COLO668 (cell line): ENCODE measurements around the gene ENDOU.

Experiments
- DNase-seq: peaks from one replicate; lab custom pipeline; 2025; ENCODE audit not compliant: unreplicated experiment; lab: John Stamatoyannopoulos, UW

The ENDOU gene

DNA sequence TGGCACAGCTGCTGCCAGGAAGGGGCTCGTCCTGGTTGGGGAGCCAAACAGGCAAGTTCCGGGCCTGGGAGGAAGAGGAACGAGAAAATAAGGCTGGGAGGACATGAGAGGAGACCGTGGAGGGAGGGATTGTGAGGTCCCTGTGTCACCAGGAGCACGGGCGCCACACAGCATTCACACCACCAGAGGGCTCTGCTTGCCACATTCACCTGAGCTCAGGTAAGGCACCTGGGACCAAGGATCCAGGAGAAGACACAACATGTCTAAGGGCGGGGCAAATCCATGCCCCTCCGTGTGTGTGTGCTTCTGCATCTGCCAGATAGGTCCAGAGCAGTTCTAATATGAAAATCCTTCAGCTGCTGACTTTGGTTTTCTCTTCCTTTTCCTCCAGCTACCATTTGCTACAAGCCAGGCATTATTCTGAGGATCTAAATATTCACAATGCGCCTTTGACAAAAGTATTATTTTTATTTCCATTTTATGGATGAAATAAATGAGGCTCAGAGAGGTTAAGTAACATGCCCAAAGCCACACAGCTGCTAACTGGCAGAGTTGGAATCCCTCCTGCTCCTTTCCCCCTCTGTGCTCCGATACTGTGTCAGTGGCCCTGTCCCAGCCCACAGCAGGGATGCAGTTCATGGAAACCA, 18.8 kb upstream of the ENDOU start:
- peak; percentile 62 for DNase-seq

DNA sequence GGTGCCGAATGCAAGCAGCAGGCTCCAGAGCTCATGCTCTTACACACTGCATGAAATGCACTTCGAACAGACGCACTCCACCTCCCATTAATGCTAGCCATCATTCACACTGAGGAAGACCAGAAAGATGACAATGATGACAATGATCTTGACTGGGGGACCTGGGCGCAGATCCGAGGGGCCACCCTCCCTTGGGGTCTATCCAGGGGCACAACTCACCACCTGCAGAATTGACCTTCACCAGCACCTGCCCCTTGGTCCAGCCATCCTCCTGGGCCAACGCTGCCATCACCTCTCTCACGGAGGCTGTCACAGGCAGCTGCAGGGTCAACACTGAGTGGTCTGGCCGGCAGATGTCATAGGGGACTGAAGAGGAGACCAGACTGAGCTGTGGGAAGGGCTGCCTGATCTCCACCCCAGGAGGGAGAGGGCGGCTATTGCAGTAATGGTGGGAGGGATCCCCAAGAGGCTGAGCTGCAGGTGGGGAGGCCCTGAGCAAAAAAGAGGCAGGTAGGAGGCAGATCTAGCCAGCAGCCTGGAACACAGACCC, 18.1 kb upstream of the ENDOU start:
- DNase-seq = no peak

DNA sequence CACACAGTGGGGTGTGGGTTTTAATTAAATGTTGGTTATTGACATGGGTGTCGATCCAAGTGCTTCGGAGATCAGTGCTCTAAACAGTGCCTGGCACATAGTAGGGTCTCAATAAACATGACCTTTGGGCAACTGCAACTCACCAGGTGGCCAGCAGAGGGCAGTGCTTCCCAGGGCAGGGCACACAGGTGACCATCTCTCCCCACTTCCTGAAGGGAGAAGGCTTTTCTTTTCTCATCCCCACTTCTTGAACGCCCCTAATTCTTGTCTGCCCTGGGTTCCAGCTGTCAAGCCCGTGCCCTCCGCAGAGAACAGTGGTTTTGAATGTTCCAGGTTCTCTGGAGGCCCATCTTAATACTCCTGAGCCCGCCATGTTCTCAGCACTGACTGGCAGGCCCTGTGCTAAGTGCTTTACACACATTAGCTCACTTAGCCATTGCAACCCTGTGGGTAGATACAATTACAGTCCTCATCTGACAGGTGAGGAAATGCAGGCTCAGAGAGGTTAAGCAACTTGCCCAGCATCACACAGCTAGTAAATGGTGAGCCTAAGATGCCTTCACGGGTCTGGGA, 17.0 kb upstream of the ENDOU start:
- peak; percentile 39 for DNase-seq

DNA sequence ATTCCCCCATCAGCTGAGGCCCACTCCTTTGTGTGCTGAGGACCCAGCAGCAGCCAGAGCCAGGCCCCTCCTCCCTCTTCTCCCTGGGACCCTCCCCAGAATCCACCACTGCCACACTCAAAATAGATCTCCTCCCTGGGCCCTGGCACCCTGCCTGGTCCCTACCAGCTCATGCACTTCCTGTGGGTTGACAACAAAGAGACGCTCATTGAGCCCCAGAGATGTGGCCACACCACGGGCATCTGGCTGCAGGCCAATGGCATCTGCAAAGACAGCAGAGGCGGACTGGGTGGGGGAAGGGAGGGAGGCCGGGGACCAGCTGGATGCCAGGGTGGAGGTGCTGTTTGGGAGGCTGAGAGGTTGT, 16.0 kb upstream of the ENDOU start:
- DNase-seq = peak; percentile 94

DNA sequence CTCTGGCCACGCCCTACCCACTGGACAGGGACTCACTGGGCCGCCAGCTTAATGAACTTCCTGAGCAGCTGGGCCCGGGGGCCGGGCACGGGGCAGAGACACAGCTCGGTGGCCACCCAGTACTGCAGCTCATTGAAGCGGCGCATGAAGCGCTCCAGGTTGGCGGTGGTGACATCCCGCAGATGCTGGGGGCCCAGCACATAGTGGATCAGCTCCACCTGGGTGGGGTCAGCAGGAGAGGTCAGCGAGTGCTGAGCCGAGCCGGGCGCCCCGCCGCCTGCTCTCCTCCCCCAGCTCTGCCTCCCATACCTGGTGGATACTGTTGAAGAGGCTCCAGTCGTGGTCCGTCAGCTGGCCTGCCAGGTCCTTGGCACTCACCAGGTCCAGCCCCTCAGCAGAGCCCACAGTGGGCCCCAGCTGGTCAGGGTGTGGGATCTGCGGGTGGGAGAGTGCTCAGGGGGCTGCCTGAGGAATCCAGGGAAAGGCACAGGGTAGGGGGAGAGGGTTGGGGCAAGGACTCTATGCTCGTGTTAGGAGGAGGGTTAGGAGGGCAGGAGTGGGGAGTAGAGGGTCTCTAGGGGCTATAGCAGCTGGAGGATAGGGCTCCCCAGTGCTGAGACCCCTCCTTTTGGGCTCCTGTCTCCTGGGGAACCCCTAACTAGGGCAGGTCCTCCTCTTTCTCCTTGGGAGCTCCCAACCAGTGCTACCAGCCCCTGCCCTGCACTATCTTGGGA, 15.5 kb upstream of the ENDOU start:
- DNase-seq = peak; percentile 72

DNA sequence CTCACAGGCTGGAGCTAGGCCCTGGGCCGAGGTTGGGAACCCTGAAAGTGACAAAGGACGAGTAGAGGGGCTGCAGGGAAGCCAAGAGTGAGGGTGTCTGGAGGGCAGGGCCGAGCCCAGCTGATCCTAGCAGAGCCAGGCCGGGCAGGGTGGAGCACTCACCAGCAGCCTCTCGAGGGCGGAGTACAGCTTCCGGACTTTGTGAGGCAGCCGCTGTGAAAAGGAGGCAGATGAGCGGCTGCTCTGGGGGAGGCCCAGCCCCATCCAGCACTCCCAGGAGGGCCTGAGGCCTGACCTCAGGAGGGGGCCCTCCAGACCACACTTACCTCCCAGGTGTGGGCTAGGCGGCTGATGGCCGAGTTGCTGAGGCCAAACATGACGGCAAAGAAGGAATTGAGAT, 14.7 kb upstream of the ENDOU start:
- DNase-seq = peak; percentile 46

DNA sequence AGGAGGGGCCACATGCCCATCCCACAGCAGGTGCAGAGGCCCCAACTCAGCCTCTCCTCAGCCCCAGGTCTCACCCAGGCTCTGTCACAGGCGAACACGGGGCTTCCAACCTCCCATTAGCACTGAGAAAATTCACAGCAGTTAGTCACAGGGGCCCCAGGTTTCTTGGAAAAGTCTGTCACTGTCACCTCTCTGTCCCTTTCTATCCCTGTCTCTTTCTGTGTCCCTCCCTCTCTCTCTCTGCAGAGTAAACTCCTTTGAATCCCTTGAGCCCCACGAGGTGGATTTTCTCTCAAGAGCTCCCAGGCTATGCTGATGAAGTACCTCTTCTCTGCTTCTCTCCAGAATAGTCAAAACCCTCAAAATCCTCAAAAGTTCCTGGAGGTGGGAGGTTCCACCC, 14.0 kb upstream of the ENDOU start:
- DNase-seq = no peak

DNA sequence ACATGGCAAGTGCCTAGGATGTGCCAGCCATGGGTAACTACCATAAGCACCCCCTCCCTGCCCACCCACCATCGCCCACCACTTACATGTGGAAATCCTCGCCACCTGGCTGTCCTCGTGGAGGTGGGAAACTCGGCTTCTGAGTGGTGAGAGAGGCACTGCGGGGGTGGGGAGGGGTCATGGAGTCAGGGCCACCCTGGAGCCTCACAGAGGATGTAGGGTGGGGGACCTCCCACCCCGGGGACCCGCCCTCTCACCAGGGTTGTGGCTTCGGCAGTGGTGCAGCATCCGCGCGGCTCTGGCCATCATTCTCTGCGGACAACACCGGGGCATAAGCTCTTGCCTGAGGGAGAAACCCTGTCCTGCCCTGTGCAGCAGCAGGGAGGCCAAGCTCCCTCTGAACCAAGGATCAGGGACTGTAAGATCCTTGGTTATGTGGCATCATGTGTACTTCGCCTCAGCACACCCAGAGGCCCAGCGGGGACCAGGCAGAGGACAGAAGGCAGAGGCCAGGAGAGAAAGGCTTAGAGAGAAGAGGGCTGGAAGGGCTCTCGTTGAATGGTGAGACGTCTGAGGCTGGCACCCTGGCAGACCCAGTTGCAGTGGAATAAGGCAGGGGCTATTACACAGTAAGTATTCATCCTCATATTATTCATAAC, 12.8 kb upstream of the ENDOU start:
- DNase-seq = no peak

DNA sequence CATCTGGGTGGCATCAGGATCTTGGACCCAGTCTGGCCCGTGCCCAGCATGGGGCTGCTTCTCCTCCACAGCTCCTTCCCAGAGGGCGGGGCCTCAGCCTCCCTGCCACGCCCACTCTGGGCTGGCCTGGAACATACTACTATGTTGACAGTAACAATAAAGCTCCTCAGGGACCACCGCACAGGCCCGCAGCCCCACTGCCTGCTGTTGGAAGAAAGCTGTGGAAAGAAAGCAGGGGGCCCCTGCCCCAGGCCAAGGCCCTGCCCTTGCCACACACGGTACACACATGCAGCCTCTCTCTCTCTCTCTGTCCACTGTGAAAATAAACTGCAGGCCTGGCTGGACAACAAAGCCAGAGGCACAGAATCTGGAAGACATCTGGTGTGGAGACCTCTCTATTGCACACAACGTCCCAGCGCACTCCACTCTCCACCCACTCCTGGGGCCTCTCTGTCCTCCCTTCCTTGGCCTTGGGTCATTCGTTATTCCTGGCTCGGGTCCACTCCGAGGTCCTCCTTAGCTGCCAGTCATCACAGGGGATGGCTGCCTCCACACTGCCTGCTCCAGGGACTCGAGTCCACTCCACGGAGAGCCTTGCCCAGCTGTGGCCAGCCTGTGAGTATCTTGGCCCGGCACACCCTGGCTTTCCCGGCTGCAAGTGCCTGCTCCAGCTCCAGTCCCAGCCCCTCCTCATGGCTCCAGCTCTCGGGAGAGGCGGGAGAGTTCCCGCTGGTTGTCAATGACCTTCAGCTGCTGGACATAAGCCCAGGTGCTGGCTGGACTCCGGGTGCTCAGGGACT, 11.8 kb upstream of the ENDOU start:
- peak; percentile 0 for DNase-seq

DNA sequence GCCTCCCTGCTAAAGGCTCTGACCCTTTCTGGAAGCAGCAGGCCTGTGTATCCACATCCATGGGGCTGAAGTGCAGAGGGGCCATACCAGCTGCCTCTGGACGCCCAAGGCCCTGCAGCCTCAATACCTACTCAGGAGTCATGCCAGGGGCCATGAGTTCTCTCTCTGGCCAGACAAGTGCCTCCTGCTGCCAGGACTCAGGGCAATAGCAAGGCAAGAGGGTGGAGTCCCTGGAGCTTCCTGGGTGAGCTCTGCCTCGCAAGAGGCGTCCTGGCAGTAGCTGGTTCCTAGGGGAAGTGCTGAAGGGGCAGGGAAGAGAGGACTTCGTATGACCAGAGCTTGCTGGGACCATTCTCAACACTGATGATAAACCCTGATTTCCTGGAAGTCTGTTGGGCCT, 10.9 kb upstream of the ENDOU start:
- no peak for DNase-seq

DNA sequence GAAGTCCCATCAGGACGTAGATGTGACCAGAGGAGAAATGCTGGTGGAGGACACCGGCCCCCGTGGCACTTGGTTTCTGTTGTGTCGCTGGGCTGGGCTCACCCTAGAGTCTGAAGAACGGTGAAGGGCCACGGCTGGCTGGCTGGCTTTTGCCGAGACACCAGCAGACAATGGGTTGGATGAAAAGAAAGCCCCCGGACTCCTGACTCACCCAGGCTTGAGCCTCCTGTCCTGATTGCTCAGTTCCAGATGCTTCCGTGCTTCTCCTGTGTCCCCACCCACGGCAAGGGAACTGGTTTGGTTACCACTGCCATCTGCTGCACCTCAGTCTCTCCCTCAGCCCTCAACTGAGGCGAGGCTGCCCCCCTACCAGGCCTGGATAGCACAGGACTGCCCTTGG, 10.4 kb upstream of the ENDOU start:
- no peak for DNase-seq

DNA sequence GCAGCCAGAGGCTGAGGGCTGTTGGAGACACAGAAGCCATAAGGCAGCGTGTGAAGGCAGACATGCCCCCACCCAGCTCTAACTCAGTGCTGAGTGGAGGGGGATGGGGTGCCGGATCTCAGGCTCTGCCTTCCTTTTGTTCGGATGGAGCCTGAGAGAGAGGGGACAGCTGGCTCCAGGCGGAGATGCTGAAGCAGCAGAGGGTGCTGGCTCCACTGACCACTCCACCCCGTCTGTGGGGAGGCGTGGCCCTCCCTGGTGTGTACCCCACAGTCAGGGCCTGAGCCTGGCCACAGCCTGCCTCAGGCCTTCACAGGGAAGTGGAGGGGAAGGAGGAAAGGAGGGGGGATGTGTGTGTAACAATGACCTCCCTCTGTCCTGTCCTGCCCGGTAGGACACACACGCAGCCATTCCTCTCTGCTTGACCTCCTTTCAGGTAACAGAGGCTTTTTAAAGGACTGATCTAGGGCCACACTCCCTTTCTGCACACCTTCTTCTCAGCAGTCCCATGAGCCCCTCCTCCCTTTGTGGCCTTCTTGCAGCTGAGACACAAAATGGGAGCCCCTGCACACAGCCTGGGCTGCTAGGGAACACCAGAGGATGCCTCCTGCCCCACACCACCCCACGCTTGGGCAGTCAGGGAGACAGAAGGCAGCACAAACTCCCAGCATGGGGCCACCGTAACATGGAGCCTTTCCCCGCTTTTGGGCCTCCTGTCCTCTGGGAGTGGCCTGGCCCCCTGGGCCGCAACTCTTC, 9.6 kb upstream of the ENDOU start:
- DNase-seq = peak; percentile 1

DNA sequence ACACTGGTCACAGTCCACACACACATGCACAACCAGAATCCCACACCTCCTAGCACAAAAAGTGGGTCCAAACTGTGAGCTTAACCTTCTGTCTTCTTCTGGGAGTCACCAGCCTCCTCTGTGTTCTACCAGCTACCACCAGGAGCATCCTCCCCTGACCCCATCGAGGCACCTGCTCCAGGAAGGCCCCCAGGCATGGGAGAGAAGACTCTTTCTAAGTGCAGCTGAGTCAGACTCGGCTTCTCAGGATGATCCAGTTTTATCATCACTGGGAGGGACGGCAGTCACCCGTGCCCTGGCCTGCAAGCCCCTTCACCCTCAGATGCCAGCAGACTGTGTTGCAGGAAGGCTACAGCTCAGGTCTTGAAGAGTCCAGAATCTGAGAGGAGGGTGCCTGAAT, 7.9 kb upstream of the ENDOU start:
- no peak for DNase-seq

DNA sequence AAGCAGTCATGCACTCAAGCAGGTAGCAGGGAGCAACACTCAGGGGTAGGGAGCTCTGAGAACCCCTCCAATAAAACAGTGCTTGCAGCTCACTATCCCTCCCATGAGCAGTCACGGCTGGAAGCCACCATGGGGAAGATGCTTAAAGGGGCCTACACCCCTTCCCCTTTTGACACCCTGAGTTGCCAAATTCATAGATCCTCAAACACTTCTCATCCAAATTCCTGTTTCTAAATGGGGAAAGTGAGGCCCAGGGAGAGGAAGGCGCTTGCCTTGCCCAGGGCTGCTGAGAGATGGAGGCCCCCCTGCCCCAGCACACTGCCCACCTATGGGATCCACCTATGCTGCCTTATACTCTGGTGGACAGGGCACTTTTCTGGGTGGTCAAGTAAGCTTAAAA, 7.2 kb upstream of the ENDOU start:
- no peak for DNase-seq

DNA sequence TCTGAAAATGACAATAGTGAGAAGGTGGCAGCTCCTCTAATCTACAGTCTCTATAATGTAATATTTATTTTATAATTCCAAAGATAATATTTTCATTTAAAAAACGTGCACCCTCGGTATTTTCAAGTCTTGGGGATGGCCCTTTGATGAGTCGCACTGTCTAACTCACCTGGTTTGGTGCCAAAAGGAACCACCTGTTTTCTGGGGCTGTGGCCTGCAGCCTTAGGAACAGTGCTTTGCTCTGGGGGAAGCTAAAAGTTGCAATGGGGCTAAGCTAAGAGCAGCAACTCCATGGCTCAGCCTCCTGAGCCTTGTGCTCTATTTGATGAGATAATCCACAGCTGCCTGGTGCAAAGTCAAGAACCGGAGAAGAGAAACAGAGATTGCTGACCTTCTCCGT, 6.4 kb upstream of the ENDOU start:
- no peak for DNase-seq

DNA sequence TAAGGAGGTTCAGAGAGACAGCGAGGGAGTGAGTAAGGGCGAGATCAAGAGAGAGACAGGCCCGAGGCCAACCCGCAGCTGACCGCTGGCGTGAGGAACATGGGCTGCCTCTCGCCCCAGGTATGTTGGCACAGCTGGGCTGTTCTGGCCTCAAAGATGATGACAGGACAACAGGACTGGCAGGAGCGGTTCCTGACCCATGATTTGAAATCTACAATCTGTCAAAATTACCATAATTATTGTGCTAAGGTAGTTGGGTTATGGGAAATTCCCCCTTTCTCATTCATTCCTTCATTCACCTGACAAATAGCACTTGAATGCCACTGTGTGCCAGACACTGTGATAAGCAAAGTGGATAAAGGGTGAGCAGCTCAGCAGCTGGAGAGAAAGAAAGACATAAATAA, 5.1 kb upstream of the ENDOU start:
- peak; percentile 51 for DNase-seq

DNA sequence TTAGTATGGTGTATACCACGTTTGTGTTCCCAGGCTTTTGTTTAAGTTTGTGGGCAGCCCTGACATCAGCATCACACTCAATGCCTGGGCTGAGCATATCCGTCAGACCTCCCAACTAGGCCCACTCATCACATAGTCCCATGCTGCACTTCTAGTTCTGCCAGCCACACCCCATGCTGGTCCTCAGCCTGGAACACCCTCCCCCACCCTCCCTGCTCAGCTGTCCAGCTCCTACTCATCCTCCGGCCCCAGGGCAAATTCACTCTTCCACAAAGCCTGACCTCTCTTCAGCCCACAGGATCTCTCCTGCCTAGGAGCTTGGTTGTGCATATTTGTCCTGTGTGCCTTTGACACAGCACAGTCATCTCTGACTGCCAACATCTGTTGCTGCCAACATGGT, 3.9 kb upstream of the ENDOU start:
- DNase-seq = peak; percentile 29

DNA sequence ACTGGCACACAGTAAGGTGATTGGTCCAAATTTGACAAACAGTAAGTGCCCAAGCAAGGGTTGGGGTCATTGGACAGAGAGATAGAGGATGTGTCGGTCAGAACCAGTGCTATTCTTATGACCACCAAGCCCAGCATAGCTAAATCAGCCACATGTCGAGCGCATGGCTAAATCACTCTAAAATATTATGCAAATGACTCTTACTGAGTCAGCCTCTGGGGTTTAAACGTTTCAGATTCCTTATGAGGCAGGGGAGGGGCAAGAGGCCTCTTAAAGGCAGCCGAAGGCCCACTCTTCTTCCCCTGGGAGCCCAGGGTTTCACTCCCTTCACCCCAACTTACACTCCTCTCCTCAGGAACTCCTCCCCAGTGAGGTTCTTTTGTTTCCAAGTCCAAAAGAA, 603 bp upstream of the ENDOU start:
- no peak for DNase-seq

DNA sequence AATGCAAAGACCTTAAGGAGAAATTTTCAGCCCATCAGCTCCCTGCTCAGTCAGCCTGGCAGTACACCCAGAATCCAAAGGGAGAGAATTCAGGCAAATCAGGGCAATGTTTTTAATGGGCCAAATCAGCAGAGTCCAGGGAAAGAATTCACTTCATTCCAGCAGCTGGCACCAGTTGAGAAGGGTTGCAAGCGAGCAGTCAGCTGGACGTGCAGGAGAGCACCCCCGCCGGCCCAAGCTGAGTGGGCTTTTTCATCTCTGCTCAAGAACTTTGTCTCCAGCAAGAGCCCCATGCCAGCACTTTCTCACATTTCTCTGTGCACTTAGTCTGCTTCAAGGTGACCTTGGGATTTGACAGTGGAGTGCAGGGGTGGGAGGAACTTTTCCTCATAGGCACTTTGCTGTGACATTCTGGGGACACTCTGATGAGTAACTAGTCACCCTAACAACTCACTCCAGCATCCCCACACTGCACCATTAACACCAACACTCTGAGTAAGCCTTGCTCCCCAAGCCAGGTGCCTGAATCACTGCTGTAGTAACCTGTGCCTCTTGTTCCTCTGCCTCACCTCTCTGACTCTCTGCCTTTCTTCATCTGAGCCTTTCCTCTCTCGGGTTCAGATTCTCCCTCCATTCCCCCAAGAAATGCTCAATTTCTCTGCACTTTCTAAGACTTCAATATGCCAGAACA, 2.2 kb downstream of the ENDOU start:
- DNase-seq = no peak
